HG02943 (cell line): ENCODE results near the gene SLC12A5.

Experiments
- ATAC-seq: cut with Tn5 transposase; IDR thresholded peaks from one replicate; pipeline ENCODE4 v1.9.1; 2021; ENCODE audit warnings: mild to moderate bottlenecking, low read depth, moderate library complexity; ENCODE audit not compliant: unreplicated experiment

Gene SLC12A5

GRCh38 chr20:46006022-46006705 is 22.9 kb upstream of the SLC12A5 start:
- ATAC-seq = no peak

- ATAC-seq = no peak
Measured at GRCh38 chr20:46006964-46007363, 22.1 kb upstream of the SLC12A5 start.

DNA sequence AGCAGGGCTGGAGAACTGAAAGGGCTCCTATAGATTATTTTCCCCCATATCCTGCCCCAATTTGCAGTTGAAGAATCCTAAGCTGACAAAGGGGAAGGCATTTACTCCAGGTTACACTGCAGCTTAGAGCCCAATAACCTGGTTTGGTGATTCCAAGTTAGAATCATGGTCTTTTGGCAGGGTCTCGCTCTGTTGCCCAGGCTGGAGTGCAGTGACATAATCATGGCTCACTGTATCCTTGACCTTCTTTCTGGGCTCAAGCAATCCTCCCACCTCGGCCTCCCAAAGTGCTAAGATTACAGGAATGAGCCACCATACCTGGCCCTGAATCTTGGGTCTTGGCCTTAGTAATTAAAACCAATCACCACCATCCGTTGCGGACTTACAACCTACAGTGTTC is 21.3 kb upstream of the SLC12A5 start:
- ATAC-seq = no peak

- no peak for ATAC-seq
Measured at GRCh38 chr20:46009816-46010215, 19.2 kb upstream of the SLC12A5 start.

- no peak for ATAC-seq
Measured at GRCh38 chr20:46010491-46011391, 18.3 kb upstream of the SLC12A5 start.

DNA sequence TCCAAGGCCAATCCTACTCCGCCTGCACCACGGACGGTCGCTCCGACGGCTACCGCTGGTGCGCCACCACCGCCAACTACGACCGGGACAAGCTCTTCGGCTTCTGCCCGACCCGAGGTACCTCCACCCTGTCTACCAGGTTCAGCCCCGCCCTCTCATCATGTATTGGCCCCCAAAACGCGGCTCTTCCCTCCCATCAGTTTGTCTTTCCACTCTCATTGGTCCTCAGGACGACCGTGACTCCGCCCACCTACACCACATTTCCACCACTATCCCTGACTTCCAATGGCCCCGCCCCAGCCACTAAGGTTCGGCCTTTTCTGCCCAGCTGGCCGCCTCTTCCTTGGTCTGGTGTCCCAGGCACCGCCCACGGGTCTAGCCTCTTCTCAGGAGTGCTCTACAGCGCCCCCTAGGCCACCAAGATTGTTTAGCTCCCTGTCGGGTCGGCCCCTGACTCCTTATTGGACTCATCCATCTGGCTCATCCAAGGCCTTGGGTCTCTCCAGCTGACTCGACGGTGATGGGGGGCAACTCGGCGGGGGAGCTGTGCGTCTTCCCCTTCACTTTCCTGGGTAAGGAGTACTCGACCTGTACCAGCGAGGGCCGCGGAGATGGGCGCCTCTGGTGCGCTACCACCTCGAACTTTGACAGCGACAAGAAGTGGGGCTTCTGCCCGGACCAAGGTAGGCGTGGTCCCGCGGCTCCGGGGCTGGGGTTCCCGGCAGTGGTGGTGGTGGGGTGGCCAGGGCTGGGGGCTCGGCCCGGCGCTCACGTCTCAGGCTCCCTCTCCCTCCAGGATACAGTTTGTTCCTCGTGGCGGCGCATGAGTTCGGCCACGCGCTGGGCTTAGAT is 17.2 kb upstream of the SLC12A5 start:
- no peak for ATAC-seq

- no peak for ATAC-seq
Measured at GRCh38 chr20:46012921-46013320, 16.1 kb upstream of the SLC12A5 start.

- no peak for ATAC-seq
Measured at GRCh38 chr20:46013322-46013828, 15.6 kb upstream of the SLC12A5 start.

DNA sequence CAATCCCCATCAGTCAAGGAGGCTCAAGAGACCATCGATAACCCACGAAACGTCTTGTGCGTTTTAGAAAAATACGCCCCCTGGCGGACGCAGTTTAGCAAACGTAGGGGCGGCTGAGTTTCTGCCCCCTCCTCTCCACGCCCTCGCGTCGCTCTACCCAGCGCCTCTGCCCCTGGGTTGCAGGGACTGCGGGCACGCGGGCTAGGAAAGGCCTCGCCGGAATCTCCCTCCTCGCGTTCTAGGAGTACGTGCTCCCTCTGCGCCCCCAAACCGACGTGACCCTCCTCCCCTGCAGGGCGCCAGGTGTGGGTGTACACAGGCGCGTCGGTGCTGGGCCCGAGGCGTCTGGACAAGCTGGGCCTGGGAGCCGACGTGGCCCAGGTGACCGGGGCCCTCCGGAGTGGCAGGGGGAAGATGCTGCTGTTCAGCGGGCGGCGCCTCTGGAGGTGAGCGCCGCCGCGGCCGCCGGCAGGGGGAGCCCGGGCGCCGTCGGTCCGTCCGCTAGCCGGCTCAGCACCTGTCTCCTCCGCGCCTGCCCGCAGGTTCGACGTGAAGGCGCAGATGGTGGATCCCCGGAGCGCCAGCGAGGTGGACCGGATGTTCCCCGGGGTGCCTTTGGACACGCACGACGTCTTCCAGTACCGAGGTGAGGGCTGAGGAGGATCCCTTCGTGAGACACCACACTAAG is 15.0 kb upstream of the SLC12A5 start:
- ATAC-seq = no peak

GRCh38 chr20:46014517-46015396 is 14.3 kb upstream of the SLC12A5 start:
- no peak for ATAC-seq

GRCh38 chr20:46017272-46017671 is 11.7 kb upstream of the SLC12A5 start:
- no peak for ATAC-seq

GRCh38 chr20:46018112-46018511 is 10.9 kb upstream of the SLC12A5 start:
- ATAC-seq = no peak

DNA sequence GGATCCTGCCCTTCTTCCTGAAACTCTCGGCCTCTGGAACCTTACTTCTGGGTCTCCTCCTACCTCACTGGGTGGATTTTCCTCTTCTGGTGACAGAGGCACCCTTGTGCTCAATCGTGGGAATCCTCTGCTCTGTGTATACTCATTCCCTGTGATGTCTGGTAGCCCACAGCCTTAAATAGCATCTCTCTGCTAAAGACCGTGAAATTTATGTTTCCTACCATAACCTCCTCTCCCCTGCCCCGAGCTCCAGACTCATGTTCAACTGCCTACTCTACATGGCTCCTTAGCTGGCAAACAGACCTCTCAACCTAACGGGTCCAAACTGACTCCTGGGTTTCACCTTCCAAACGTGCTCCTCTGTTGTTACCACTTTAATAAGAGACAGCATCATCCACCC is 10.4 kb upstream of the SLC12A5 start:
- ATAC-seq = no peak

- no peak for ATAC-seq
Measured at GRCh38 chr20:46020555-46020954, 8.5 kb upstream of the SLC12A5 start.

GRCh38 chr20:46021361-46022359 is 7.4 kb upstream of the SLC12A5 start:
- no peak for ATAC-seq

- no peak for ATAC-seq
Measured at GRCh38 chr20:46022411-46023147, 6.4 kb upstream of the SLC12A5 start.

GRCh38 chr20:46023148-46023484 is 5.9 kb upstream of the SLC12A5 start:
- no peak for ATAC-seq
